GM21825 (cell line): ENCODE results near the gene XYLB.
"Not testable (repeated sequence)": the region's sequence is repeated elsewhere in the genome, so short reads cannot be mapped to it uniquely, and the experiment has no call there.

Source experiments
- ATAC-seq: cut with Tn5 transposase; IDR thresholded peaks from one replicate; pipeline ENCODE4 v1.9.1; 2021; ENCODE audit warnings: mild to moderate bottlenecking, moderate library complexity; ENCODE audit not compliant: unreplicated experiment

XYLB gene

GRCh38 chr3:38346587-38347410 lies at the start of gene XYLB:
Gene XYLB, plus strand, starts transcription at chr3:38346785. Its CDS starts 84 bp downstream, at chr3:38346869.
- ATAC-seq = peak; percentile 98

DNA sequence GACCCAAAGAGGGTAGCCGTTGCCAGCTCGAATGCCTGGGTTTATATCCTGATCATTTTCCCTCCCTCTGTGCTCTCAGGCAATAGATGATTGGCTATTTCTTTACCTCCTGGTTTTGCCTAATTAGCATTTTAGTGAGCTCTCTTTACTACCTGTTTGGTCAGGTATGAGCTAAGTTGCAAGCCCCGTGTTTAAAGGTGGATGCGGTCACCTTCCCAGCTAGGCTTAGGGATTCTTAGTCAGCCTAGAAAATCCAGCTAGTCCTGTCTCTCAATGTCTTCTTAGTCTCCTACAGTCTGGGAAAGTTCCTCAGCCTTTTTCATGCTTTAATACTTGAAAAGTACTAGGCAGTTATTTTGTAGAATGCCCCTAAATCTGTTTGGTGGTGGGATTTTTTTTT lies 49.5 kb upstream of the XYLB start:
- ATAC-seq = not testable (repeated sequence)

DNA sequence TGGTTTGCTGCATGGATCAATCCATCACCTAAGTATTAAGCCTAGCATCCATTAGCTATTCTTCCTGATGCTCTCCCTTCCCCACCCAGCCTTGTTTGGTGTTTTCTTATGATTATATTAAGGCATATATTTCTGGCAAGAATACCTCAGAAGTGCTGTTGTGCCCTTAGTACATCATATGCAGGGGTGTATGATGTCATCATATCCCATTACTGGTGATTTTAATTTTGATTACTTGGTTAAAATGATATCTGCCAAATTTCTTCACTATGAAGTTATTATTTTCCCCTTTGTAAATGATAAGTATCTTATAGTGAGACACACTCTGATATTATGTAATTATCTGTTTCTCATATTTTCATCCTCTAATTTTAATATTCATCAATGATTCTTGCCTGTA lies 49.0 kb upstream of the XYLB start:
- no peak for ATAC-seq

DNA sequence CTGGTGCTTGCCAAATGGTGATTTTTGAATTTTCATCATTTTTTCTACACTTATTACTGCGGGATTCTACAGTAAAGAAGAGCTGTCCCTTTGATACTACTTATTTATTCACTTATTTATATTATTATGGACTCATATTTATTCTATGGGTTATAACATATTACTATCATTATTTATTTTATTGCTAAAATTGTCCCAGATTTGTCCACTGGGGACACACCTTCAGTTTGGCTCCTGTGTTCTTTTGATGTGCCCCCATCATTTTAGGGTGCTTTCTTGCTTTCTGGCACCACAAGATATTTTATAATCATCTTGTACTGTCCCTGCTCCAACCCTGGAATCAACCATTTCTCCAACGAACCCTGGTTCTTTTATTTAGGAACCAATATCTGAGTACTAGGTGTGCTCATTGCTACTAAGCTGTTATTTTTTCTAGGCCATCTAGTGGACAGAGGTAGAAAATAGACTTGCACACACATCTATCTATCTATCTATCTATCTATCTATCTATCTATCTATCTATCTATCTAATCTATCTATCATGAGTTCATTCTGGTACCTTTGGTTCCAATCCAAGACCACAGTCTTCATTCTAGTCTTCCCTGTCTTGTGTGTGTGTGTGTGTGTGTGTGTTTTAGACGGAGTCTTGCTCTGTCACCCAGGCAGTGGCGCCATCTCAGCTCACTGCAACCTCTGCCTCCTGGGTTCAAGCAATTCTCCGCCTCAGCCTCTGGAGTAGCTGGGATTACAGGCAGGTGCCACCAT lies 48.5 kb upstream of the XYLB start:
- no peak for ATAC-seq

DNA sequence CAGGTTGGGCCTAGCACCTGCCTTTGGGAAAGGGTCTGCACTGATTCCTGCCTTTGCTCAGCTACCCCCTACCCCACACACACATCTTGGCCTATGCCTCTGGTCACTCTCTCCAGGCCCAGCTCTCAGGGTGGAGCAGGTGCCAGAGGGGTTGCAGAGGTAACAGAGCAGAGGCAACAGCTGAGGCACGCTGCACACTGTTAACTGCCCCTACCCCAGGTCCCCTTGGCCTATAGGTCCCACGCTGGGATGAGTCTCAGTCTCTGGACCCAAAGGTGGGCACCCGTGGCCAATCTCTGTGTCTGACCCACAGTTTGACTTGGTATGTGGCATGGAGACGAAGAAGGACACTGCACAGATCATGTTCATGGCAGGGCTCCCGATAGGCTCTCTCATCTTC lies 39.6 kb upstream of the XYLB start:
- no peak for ATAC-seq

- ATAC-seq = no peak
These were observed 39.0 kb upstream of the XYLB start for GRCh38 chr3:38307599-38307998.

- no peak for ATAC-seq
These were observed 38.1 kb upstream of the XYLB start for GRCh38 chr3:38308456-38308855.

DNA sequence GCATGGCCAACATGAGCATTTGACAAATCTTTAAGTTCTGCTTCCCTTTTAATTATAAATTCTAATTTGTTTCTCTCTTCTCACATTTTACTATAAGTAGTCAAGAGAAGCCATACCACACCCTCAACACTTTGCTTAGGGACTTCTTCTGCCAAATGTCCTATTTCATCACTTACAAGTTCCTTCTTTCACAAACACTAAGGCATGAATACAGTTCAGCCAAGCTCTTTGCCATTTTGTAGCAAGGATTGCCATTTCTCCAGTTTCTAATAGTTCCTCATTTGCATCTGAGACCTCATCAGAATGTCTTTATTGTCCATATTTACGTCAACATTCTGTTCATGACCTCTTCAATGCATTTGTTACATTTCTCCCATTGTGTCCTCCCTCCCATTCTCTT lies 35.1 kb upstream of the XYLB start:
- ATAC-seq = no peak

GRCh38 chr3:38311941-38312340 lies 34.6 kb upstream of the XYLB start:
- ATAC-seq = no peak

DNA sequence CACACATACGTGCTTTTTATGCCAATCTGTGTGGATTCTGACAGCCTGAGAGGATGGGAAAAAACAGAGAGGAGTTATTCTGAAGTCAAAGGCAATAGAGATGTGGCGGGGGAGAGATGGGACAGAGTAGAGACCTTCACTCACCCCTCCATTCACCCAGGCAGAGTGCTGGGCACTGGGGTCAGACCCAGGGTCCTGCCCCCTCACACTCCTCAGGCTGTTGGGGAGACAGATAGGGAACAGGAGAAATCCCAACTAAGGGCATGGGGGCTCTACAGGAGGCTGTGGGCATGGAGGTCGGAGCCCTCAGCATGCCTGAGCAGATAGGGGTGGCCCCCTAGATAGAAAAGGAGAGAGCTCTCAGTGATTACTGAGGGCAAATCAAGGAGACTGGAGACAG lies 34.2 kb upstream of the XYLB start:
- ATAC-seq = no peak

GRCh38 chr3:38313263-38313662 lies 33.3 kb upstream of the XYLB start:
- ATAC-seq = no peak

DNA sequence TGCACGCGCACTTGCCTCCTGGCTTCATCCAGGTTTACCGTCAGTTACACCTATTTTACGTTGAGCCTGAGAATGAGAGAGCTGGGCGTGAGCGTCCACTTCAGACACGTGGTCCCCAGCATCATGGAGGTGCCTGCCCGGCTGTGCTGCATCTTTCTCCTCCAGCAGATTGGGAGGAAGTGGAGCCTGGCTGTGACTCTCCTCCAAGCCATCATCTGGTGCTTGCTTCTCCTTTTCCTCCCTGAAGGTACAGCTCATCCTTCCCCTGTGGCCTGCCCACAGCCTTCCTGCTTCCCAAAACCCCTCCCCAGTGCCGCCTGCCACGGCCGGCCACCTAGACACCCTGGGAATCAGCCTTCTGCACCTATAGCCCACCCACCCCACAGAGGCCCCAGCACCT lies 32.9 kb upstream of the XYLB start:
- ATAC-seq = no peak

GRCh38 chr3:38314112-38314763 lies 32.3 kb upstream of the XYLB start:
- ATAC-seq = no peak

GRCh38 chr3:38314764-38315487 lies 31.7 kb upstream of the XYLB start:
- no peak for ATAC-seq

- no peak for ATAC-seq
These were observed 30.9 kb upstream of the XYLB start for GRCh38 chr3:38315488-38316230.

GRCh38 chr3:38316356-38317191 lies 30.0 kb upstream of the XYLB start:
- no peak for ATAC-seq

DNA sequence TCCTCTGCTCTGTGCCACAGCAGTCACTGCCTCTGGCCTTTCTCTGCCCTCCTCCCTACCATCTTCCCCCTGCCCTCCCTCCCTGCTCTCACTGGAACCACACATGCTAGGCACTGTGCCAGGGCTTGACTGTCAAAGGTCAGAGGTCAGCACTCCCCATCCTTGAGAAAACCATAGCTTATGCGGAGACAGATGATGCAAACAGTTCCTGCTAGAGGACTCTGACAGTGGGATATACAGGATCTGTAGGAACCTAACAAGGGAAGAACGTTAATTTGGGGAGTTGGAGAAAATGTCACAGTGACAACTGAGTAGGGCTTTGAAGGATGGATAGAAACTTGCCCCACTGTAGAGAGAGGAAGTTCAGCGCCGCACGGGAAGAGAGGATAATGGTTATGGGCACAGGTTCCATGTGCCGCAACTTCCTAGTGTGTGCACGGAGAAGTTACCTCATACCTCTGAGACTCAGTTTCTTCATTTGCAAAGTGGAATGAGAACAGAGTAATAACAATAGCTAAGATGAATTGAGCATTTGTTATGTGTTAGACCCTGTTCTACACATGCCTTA lies 29.3 kb upstream of the XYLB start:
- no peak for ATAC-seq

GRCh38 chr3:38318766-38319671 lies 27.6 kb upstream of the XYLB start:
- ATAC-seq = no peak
